HG03558 (cell line): ENCODE data around the gene SCN8A.
"Not testable (repeated sequence)": the region's sequence is repeated elsewhere in the genome, so short reads cannot be mapped to it uniquely, and the experiment has no call there.

Experiments
- ATAC-seq: cut with Tn5 transposase; IDR thresholded peaks from one replicate; pipeline ENCODE4 v1.9.1; 2021; ENCODE audit warnings: moderate number of reproducible peaks; ENCODE audit not compliant: unreplicated experiment; ENCODE audit errors: extremely low read depth

The SCN8A gene

GRCh38 chr12:51621156-51621922, 30.3 kb downstream of the SCN8A start:
- ATAC-seq = no peak

DNA sequence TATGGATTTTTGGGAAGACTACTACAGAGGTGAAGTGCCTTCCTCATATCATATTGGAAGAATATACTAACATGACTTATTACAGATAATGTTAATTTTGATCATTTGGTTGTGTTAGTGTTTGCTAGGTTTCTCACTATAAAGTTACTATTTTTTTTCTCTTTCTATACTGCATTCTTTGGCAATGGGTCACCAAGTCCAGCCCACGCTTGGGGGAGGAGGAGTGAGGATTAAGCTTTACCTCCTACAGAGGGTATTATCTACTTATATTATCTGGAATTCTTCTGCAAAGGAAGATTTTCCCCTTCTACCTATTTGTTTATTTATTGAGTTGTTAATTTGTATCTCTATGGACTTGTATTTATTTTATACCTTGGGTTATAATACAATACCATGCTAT, 31.5 kb downstream of the SCN8A start:
- no peak for ATAC-seq

- ATAC-seq = no peak
These were observed 34.3 kb downstream of the SCN8A start for GRCh38 chr12:51625370-51625769.

- no peak for ATAC-seq
These were observed 35.1 kb downstream of the SCN8A start for GRCh38 chr12:51626115-51626514.

- no peak for ATAC-seq
These were observed 35.6 kb downstream of the SCN8A start for GRCh38 chr12:51626629-51627028.

DNA sequence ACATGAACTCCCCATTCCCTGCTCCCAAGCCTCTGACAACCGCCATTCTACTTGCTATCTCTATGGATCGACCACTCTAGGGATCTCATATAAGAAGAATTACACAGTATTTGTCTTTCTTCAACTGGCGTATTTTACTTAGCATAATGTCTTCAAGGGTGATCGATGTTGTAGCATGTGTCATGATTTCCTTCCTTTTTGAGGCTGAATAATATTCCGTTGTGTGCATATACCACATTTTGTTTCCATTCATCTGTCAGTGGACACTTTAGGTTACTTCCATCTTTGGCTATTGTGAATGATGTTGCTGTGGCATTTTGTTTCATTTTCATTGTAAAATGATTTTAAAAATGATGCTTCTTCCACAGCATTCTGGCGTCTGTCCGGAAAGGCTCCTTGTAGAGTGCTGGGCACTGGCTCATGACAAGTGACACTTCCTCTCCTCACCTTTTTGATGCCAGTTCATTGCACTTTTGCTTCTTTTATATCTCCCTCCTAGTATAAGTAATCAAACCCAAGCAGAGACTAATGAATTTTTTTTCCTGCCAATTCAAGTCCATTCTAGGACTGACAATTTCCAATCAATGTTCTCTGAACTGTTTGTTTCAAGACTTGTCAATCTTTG, 39.3 kb downstream of the SCN8A start:
- no peak for ATAC-seq

GRCh38 chr12:51630986-51631385, 40.0 kb downstream of the SCN8A start:
- no peak for ATAC-seq

GRCh38 chr12:51631591-51631990, 40.6 kb downstream of the SCN8A start:
- no peak for ATAC-seq

- no peak for ATAC-seq
These were observed 41.6 kb downstream of the SCN8A start for GRCh38 chr12:51632623-51633022.

- ATAC-seq = no peak
These were observed 44.3 kb downstream of the SCN8A start for GRCh38 chr12:51635346-51635745.

DNA sequence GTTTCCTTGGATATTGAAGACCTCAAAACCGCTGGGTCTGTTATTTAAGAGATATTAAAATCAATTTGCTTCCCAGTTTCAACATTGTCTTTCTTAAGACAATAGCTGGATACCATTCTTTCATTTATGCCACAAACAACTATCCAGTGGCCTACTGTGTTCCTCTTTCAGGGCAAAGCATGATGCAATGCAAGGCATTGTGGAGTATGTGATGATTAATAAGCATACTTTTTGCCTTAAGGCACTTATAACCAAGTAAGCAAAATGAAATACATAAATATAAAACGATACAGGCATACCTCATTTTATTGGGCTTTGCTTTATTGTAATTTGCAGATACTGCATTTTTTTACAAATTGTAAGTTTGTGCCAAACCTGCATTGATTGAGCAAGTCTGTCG, 45.5 kb downstream of the SCN8A start:
- no peak for ATAC-seq

- ATAC-seq = no peak
These were observed 46.0 kb downstream of the SCN8A start for GRCh38 chr12:51636986-51637385.

DNA sequence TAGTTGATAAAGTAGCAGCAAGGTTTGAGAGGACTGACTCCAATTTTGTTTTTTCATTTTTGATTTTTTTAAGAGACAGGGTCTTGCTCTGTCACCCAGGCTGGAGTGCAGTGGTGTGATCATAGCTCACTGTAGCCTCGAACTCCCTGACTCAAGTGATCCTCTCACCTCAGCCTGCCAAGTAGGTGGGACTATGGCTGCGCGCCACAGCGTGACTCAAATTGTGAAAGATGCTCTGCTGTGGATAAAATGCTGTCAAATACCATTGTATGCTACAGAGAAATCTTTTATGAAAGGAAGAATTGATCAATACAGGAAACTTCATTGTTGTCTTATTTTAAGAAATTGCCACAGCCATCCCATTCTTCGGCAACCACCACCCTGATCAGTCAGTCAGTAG, 48.3 kb downstream of the SCN8A start:
- ATAC-seq = no peak

DNA sequence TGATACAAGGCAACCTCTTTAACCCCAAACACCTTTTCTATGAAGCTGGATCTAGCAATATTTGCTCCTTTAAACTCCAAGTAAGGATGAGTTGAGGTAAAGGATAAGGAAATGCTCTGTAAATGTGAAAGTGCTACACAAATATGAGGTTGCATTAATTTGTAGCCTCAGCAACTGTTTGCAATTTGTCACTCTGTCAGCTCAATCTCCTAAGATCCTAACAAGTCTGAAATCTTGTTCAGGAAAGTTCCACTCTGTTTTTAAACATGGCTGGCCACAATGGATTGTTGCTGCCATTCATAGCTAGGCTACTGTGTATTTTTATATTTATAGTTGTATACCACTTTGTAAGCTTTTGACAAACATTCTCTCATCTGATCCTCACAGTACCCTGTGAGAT, 51.3 kb downstream of the SCN8A start:
- ATAC-seq = no peak

DNA sequence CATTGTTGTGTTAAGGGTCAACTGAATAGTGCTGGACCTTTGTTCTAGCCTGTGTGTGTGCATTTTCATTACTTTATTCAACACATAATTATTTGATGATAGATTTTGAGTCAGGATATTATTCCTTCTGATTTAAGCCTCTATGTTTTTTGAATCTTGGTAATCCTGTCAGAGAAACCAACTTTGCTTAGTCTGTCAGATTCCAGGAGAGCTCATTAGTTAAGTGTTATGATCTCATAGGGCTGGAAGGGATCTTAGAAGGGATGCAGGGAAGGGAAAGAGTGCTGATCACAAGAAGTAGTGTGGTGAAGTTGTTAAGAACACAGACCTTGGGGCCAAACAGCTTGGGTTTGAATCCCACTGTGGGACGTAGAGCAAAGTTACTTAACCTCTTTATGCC, 52.9 kb downstream of the SCN8A start:
- ATAC-seq = no peak

GRCh38 chr12:51644691-51645090, 53.7 kb downstream of the SCN8A start:
- ATAC-seq = not testable (repeated sequence)

DNA sequence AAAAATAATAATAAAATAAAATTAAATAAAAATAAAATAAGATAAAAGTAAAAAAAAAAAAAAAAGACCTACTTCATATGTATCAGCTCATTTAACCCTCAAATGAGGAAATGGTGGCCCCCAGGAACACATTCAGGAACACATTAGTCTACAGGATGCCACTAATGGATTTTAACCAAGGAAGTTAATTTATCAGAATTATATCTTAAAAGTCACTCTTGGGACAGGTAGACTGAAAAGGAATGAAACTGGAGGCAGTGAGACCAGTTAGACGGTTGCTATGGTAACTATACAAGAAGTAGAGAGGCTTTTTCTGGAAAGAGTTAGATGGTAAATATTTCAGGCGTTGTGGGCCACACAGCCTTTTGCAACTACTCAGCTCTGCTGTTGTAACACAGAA, 54.9 kb downstream of the SCN8A start:
- ATAC-seq = no peak

DNA sequence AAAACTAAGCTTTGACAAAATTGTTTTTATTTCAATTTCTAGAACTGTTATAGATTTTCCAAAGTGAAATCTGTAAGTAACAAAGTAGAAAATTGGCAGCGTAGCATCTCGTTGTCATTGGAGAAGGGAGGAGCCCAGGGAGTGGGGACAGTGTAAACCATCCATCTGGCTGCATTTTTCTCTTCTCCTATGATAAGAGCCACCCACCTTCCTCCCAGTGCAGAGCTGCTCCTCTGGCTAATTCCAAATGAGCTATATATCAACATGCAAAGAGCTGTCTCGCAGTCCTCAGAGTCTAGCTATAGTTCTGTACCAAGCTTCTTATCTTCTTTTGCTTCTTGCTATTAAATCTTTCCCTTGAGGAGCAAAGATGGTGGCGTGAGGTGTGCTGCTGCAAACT, 56.6 kb downstream of the SCN8A start:
- ATAC-seq = no peak

GRCh38 chr12:51653431-51653830, 62.4 kb downstream of the SCN8A start:
- no peak for ATAC-seq

DNA sequence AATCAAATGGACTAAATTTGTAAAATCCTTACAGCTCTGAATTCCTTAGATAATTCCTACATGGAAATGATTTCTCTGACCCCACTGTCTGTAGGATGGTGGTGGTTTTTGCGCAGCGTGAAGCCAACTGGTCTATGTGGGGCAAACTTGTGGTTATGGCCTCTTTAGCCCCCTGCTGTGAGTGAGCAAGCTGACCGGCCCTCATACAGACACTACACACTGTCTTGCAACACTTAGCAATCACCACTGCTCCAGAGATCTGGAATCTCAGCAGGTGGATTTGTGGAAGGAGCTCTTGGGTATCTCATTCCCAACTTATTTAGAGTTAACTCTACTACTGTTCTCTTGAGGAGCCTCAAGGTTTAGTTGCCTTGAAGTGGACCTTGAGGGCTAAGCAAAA, 70.2 kb downstream of the SCN8A start:
- no peak for ATAC-seq

DNA sequence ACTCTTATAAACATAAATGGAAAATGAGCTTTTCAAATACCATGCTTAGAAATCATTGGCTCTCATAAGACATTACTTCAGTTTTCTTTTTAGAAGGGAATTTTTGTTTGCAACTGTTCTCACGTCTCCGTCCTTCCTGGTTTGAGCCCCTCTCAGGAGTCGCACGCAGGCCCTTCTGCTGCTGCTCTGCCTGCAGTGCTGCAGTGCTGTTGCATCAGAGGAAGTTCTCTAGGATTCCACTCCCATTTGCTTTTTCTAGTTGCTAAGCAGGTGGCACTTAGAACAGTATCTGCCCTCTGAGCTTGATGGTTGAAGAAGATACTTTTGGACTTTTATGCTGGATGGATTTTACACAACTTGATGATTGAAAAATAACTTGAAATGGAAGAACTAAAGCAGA, 70.8 kb downstream of the SCN8A start:
- ATAC-seq = no peak

DNA sequence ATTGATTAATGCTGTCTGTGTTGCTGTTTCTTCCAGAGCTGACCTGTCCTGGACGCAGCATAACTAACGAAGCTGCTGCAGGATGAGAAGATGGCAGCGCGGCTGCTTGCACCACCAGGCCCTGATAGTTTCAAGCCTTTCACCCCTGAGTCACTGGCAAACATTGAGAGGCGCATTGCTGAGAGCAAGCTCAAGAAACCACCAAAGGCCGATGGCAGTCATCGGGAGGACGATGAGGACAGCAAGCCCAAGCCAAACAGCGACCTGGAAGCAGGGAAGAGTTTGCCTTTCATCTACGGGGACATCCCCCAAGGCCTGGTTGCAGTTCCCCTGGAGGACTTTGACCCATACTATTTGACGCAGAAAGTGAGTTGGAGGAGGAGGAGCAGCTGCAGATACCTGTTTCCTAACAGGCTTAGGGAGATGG, 71.7 kb downstream of the SCN8A start:
- ATAC-seq = no peak
